HG03575 (cell line): ENCODE data around the gene POMGNT1.

ENCODE experiments used
- ATAC-seq: cut with Tn5 transposase; IDR thresholded peaks from one replicate; pipeline ENCODE4 v1.9.1; 2021; ENCODE audit not compliant: unreplicated experiment, insufficient number of reproducible peaks, low FRiP score; ENCODE audit errors: extremely low read depth

Gene POMGNT1

DNA sequence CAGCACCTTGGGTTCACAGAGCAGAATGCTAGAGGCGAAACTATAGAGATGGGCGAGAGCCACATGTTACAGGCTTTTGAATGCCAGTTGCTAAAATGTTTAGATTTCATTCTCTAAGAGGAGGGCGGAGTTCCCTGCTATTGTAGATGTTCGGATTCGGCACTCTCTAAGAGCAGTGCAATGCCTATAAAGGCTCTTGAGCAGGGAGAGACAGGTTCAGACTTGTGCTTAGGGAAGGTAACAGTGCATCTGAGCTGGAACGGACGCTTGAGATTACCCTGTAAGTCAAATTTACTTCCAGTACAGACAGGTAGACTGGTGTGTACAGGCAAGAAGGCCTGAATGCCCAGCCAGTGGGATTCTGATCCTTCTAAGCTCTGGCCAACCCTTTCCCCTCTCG, 20.2 kb upstream of the POMGNT1 start:
- ATAC-seq, result no peak

DNA sequence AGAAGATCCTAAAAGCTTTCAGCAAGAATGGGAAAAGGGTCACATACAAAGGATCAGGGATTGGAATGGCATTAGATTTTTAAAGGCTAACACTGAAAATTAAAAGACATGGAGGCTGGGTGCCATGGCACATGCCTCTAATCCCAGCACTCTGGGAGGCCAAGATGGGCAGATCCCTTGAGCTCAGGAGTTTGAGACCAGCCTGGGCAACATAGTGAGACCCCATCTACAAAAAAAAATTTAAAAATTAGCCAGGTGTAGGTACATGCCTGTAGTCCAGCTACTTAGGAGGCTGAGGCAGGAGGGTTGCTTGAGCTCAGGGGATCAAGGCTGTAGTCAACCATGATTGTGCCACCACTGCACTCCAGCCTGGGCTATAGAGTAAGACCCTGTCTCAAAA, 17.3 kb upstream of the POMGNT1 start:
- no peak for ATAC-seq

DNA sequence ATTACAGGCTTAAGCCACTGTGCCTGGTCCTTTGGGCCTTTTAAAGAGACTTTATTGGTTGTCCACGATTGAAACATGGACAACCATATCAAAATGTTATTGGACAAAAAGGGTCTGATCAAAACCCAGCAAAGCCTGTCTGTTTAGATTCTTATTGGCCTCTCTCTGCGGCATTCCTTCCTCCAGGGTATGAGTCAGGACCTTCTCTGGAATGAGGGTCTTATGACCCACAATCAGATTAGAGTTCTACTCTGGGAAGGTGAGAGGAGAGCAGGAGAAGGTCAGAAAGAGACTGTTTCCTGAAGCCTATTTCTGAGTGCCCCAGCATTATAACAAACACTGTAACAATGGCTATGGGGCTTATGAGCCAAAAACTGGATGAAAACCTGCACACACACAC, 12.8 kb upstream of the POMGNT1 start:
- ATAC-seq, result no peak

DNA sequence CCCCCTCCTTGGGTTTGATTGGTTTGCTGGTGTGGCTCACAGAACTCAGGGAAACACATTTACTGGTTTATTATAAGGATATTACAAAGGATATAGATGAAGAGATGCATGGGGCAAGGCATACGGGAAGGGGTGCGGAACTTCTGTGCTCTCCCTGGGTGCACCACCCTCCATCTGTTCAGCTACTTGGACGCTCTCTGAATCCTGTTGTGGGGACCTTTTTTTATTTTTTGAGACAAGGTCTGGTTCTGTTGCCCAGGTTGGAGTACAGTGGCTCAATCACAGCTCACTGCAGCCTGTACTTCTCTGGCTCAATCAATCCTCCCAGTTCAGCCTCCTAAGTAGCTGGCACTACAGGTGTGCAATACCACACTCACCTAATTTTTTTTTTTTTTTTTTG, 12.3 kb upstream of the POMGNT1 start:
- ATAC-seq, result no peak

DNA sequence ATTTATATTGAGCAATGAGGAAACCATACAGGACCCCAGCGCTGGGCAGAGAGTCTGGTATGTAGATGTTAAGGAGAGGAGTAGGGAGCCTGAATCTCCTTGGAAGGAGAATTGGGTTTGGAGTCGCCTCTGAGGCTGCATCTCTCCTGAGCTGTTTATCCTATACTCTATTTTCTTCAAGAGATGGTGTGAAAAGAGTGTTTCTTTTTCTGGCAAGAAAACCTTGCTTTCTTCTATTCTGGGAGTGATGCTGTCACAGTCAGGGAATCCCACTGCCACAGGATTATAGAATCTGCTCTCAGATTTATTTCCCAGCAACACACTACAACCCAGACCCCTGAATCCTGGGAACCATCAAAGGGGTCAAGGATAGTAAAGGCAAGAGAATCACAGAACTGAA, 8.2 kb upstream of the POMGNT1 start:
- no peak for ATAC-seq

DNA sequence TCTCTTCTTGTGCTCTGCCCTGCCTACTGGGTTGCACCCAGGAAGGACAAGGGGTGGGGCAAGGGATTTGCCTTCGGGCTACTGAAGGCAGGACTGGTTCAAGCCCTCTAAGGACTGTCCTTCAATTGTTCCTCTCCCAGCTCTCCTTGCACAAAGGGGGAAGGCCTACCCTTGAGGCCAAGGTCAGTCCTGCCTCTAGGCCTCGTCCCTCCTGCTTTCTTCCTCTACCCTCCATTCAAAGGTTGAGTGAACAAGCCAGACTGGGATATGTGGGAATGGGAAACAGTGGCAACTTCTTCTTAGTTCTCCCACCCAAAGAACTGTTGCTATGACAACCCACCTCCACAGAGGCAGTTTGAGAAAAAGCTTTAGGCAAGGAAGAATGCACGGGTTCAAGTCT, 7.6 kb upstream of the POMGNT1 start:
- ATAC-seq, result no peak

DNA sequence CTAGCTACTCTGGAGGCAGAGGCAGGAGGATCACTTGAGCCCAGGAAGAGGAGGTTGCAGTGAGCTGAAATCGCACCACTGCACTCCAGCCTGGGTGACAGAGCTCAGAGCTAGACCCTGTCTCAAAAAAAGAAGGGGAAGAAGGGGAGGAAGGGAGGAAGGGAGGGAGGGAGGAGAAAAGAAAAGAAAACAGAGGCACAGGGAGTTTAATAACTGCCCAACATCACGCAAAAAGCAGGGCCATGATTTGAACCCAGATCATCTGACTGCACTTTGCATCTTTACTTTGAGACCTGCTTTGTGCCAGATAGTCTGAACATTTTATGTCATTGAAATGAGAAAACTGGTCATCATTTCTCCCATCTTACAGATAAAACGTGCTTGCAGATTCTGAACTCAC, 6.9 kb upstream of the POMGNT1 start:
- no peak for ATAC-seq

DNA sequence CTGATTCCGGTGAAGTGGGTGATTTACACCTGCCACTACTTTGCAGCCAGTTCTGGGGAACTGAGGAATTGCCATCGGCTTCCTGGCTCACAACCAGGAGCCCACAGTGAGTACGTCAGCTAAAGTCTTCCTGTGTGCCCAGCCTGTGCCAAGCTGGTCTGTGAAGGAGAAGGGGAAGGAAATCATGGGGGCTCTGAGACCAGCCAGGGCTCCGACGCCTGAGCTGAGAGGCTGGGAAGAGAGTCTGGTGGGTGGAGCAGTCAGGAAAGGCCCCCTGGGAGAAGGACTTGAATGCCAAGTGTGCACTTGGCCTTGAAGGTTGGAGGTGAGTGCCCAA, 6.1 kb upstream of the POMGNT1 start:
- no peak for ATAC-seq

DNA sequence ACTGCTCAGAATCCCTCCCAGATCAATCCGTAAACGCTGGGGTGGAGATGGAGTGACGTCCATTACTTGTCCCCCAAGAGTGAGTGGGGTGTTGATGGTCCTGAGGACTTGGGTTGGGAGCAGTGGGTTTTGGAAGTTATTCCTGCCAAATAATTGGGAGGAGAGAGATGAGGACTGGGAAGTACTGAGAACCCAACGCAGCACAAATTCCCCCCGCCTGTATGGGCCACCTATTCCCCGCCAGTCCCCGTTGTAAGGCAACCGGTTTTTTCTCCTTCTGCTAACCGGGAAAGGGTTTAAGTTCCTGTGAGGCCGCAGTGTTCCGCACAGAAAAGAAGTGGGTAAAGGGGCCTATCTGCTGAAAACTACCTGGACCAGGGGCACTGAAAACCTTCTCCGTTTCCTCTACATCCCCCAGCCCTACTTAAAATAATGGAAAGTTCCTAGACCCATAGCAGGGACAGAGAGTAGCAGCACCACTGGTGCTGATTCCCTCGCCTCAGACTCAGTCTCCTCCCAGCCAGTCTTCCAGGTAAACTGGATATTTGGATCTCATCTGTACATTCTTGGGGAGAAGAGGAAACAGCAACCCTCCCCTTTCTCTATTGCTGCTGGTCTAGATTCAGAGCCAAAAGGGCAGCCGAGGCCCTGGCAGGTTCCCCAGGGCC, 5.6 kb upstream of the POMGNT1 start:
- no peak for ATAC-seq

DNA sequence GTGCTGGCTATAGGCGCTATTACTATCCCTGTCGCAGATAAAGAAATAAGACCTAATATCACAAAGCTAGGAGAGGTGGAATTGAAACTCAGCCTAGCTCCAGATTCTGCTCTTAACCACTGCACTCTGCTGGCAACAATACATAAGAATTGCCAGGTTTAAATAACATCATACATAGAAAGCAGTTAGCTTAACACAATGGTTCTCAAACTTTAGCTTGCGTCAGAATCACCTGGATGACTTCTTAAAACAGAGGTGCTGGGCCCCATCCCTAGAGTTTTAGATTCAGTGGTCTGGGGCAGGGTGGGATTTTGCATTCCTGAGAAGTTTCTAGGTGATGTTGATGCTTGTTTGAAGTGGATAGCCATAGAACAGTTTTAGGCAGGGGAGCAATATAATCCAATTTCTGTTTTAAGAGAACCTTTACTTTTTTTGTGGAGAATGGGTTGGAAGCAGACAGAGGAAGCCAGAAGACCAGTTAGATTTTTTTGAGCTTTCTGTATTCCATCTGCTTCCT, 1.1 kb upstream of the POMGNT1 start:
- ATAC-seq, result no peak

DNA sequence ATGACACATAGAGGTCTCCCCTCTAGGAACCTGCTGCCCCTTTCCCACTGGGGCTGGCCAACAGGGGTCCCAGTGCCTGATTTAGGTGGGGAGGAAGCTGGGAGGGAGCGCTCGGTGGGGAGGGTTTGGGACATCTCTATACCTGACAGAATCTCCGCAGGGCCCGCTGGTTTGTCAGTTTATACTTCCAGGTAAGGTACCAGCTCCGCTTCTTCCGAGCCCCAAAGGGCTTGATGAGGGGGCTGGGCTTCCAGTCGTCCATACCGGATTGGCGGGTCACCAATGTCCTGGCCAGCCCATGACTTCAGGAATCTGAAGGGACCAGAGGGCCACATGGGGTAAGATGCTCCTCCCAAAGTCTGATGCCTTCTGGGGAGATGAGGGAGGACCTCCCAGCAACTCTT, 672 bp downstream of the POMGNT1 start:
- no peak for ATAC-seq

DNA sequence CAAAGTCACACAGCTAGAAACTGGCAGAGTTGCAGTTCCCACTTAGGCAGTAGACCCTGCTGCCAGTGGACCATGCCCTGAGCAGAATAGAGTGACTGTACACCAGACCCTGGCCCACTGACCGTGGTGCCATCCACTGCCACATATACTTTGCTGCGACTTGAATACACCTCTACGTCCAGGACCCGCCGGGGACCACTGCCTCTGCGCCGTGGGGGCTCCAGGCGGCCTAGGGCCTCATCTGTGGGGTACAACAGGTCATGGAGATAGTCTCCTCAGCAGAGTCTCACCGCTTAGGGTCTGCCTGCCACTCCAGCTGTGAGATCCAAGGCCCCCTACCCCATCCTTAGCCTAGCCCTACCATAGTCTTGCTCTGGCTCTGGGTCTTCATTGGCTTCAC, 1.6 kb downstream of the POMGNT1 start:
- no peak for ATAC-seq

DNA sequence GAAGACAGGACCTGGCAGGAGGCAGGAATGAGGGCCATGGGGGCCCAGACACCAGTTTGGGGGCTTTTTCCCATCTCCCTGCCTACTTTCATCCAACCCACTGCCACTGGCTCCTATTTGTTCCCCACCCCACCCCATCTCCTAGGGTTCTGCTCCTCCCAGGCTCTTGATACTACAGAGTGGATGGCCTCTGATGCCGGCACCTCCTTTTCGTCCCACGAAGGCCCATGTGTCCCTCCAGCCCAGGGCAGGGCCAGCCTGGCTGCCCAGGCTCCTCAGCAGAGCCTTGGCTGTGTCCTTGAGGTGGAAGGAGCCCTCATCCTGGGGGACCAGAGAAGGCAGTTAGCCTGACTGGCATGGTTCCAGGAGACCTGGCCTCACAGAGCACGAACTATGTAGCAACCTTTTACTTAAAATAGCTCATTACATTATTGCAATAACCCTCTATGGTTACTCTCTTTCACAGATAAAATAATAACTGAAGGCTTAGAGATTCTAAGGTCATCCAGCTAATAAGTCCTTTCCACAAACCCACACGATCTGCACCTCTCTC, 3.5 kb downstream of the POMGNT1 start:
- no peak for ATAC-seq

DNA sequence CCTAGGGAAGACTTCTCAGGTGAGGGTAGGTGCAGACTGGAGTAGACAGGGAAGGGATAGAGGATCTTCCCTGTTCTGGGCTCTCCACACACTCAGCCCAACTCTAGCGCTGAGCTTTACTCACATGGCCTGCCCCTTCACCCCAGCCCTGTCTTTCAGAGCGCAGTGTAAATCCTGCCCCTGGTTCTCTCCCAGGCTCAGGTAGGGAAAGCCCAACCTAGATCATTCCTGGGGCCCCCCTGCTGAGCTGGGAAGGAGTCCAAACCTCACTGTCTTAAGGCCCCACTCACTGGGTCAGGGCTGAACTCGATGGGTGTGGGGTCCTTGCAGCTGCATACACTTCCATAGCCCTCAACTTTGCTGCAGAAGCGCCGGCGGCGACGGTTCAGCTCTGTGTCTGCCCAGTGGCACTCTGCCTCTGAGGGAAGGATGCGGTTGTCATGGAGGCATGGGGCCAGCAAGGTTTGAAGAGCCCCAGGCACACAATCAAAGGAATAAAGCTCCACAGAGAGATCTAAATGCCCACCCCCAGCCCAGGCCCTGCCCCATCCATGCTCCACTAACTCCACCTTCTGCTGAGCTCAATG, 4.2 kb downstream of the POMGNT1 start:
- no peak for ATAC-seq

DNA sequence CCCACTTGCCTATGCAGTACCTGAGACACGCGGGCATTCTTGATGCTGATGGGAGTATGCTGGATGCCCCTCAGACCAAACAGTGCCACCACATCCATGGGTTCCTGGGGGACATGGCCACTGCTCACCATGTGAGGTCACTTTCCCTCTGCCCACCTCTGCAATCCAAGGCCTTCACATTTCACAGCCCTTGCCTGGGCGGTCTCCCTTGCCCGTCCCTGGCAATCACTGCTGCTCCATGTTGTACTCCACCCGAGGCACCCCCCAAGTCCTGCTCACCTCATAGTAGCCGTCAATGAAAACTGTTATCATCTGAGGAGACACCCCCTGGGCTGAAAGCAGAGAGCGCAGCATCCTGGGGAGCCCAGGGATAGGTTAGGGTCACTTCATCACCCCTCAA, 4.9 kb downstream of the POMGNT1 start:
- no peak for ATAC-seq

DNA sequence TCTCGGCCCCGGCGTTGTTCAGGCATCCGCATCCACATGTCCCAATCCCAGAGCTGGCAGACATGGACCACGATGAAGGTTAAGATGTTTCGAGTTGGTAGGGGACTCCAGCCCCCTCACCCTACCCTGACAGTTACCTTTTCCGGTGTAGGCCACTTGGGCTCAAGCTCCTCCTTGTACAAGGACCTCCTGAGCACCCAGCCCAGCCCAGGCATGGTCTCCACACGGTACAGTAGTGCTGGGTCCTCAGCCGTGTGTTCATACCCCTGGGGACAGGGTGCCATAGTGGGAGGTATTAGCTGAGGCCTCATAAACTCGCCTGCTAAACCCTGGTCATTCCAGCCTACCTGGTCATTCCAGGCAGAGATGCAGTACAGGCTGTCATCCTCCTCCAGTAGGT, 6.1 kb downstream of the POMGNT1 start:
- no peak for ATAC-seq

DNA sequence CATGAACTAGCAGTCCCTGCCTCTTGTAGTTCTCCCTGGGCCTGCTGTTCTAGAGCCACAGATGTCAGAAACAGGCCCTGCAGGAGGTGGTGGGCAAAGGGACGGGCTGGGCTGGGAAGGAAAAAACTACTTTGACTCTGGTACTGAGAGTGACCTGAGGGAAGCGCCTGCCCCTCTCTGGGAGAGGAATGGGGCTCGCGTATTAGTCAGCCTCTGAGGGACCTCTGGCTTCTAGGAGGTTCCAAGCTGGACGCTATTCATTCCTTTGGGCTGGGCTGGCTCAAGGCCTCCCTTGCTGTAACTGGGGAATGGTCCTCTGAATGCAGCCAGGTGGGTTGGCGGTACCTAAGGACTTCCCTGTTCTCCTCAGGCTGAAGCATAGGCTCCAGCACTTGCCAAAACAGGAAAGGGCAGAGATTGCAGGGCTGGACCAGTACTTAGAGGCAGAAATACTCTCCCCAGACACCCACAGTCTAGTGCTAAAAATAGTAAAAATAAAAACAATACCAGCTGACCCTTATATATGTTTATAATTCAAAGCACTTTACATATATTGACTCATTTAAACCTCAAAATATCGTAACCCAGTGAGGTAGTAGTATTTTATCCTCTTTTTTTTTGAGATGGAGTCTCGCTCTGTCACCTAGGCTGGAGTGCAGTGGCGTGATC, 7.1 kb downstream of the POMGNT1 start:
- ATAC-seq, result no peak

DNA sequence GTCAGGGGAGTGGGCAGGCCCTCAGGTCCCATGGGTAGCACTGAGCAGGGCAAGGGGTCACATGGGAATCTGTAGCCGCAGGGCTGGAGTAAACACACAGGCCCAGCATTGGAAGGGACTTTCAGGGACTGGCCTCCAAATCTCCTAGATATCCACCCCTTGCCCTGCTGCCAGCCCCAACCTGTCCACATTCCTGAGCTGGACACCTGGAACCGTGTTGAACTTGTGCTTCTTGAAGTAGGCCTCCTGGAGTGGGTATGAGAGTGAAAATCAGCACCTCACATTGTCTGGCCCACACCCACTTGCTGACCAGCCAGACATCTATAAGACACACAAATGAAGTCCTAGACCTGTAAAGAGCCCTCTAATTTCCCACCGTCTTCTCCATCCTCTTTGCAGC, 7.7 kb downstream of the POMGNT1 start:
- ATAC-seq, result no peak

DNA sequence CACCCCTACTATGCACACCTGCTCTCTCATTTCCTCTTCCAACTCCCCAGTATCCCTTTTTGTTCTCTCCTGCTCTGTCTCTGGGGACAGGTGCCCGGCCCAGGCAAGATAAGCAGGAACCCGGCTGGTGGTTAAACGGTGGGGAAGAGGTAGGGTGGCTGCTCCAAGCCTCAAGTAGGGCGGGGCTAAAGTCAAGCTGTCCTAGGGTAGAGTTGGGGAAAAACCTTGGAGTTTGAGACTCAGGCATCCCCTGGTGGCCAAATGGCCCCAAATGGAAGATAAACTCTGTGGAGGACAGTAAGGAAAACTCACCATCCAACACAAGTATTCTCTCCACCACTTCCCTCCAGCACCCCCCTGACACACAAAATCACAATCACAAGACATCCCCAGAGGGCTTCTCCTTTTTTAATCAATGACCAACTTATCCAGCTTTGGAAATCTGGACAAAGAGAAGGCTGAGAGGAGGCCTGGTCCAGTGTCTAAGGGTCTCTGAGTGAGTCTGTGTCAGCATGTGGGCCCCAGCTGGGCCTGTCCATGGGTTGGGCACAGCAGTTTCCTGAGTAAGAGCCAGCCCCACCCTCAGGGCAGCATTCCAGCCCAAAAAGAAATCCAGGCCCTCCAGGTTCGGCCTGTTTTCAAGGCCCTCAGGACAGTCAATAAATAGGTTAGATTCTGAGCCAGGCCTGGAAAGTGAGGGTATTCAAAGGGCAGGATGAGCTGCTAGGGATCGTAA, 9.8 kb downstream of the POMGNT1 start:
- no peak for ATAC-seq
